HG02981 (cell line): ENCODE measurements around the gene OR52A1.
"Not testable (repeated sequence)": the region's sequence is repeated elsewhere in the genome, so short reads cannot be mapped to it uniquely, and the experiment has no call there.

ENCODE experiments used
- ATAC-seq: cut with Tn5 transposase; IDR thresholded peaks from one replicate; pipeline ENCODE4 v1.9.1; 2021; ENCODE audit warnings: mild to moderate bottlenecking, moderate library complexity; ENCODE audit not compliant: unreplicated experiment

OR52A1 gene

GRCh38 chr11:5154657-5155056 is at the start of gene OR52A1:
Gene OR52A1 (minus strand): TSS chr11:5154757. CDS start chr11:5152369, 2,388 bp downstream.
- no peak for ATAC-seq

DNA sequence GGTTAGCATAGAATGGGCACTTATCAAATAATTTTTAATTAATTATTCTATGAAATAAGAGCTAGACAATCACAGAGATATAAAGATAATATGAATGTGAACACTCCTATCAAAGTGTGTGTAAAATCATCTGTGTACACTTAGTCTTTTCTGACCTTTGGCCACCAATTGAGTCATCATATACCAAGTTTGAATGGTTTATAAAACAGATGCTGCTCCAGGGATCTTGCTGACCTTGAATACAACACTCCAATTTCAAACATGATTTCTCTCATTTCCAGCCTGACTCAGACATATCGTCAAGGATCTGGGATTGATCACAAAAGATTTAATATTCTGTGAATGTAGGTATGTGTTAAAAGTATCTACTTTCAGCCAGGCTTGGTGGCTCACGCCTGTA is 48.8 kb upstream of the OR52A1 start:
- no peak for ATAC-seq

DNA sequence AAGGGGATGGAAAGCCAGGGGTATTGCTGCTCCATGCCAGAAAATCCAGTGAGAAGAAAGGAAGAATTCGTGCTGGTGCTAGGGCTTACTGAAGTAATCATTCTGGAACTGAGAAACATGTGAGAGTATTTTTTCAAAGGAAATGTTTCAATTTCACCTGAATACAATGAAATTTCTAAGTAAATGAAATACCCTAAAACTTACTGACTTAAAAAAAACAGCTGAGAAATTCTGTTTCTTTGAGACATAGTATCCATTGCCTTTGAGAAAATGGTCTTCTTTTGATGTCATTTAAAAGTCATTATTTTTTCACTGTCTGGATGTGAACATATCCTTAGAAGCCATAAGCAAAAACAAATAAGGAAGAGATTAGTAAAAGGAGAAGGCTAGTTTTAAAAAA is 46.0 kb upstream of the OR52A1 start, which contains the start of gene OR51V1:
OR51V1 (minus strand) TSS at position 101 of the 400 bp plus-strand sequence; CDS start at position 101, 0 bp downstream.
- no peak for ATAC-seq

DNA sequence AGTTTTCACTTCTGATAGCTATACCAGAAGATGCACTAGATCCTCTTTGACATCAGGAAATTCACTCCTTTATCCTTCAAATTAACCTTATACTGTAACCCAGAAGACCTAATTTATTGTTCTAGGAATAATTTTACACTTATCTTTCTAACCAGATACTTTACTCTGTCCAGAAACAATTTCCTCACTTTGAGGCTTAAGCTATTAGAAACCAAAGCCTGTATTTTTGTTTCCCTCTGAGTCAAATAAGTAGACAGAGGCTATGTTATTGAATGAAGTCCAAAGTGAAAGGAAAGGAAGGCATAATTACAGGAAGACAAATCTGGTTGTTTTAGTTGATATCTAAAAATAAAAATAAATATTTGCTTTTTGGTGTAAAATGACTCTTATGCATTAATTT is 43.7 kb upstream of the OR52A1 start:
- no peak for ATAC-seq

GRCh38 chr11:5197536-5197935 is 43.0 kb upstream of the OR52A1 start:
- ATAC-seq: no peak

GRCh38 chr11:5196731-5197130 is 42.2 kb upstream of the OR52A1 start:
- ATAC-seq: no peak

DNA sequence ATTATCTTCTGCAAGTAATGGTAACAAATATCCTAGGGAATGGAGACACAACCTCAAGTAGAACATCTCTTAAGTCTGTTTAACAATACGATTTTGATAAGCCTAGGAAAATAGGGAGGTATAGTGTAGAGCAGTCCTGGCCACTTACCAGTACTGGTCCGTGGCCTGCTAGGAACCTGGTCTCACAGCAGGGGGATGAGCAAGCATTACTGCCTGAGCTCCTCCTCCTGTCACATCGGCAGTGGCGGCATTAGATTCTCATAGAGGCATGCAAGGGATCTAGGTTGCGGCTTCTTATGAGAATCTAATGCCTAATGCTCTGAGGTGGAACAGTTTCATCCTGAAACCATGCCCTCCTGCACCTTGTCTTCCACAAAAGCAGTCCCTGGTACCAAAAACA is 41.5 kb upstream of the OR52A1 start:
- no peak for ATAC-seq

DNA sequence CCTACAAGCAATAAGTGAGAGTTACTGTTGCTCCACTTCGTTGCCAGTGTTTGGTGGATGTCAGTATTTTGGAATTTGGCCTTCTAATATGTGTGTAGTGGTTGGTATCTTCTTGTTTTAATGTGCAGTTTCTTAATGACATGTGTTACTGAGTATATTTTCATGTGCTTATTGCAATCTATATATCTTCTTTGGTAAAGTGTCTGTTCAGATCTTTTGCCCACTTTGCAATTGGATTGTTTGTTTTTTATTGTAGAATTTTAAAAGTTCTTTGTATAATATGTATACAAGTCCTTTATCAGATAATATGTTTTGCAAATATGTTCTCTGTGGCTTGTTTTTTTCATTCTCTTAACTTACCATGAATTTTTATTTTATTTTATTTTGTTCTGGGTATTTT is 38.2 kb upstream of the OR52A1 start:
- ATAC-seq: no peak

- no peak for ATAC-seq
Measured at GRCh38 chr11:5188201-5188600, 33.6 kb upstream of the OR52A1 start.

DNA sequence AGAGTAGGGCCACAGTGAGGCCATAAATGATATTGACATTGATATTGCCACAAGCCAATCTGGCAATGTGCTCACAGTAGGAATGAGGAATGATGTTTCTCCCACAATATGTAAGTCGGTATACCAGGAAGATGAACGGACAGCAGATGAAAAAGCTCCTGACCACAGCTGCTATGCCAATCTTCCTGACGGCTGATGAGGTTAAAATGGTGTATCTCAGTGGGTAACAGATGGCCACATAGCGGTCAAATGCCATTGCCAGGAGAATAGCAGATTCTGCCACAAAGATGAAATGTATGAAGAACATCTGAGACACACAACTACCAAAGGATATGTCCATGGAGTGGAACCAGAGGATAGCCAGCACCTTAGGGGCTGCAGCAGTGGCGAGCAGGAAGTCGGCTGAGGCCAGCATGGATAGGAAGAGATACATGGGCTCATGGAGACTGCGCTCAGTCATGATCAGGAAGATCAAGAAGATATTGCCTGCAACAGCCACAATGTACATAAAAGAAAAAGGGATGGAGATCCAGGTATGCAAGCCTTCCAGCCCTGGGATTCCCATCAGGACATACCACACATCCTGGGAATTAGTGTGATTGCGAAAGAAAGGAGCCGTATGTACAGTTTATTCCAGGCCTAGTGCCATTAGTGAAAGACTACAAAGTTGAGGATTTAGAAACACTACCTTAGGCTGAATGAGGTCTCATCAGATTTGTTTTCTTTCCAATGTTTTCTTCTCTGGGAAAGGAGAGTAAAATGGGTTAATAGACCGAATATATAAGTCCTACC is 23.7 kb upstream of the OR52A1 start:
- no peak for ATAC-seq

DNA sequence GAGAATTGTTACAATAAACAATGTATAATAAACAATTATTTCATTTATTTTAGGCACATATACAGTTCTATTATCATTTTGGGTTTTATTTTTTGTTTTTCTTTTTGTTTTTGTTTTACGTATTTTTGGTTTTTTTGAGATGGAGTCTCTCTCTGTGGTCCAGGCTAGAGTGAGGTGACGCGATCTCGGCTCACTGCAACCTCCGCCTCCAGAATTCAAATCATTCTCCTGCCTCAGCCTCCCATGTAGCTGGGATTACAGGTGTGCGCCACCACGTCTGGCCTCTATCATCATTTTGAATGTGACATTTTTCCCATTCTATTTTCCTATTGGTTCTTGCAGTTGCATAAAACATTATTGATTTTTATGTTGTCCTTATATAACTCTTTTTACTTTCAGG is 20.4 kb upstream of the OR52A1 start:
- no peak for ATAC-seq

GRCh38 chr11:5171856-5172255 is 17.3 kb upstream of the OR52A1 start:
- ATAC-seq: no peak

- ATAC-seq: not testable (repeated sequence)
Measured at GRCh38 chr11:5165898-5166297, 11.3 kb upstream of the OR52A1 start.

GRCh38 chr11:5164807-5165206 is 10.2 kb upstream of the OR52A1 start:
- ATAC-seq: not testable (repeated sequence)

DNA sequence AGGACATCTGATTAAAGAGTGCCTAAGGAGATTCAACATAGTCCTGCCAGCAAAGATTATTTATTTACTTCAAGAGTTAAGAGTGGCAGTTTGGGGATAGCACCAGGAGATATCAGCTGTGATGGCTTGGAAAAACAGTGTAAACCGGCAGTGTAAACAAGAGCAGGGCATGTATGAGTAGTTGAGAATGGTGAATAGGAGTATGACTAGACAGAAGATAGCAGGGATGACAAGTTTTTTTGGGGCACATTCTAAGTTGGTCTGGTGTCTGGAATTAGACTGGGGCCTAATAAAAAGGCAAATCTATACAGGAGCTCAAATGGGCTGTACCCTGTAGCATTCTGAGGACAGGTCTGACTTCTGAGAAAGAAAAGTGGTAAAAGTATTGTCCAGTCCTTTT is 6.5 kb upstream of the OR52A1 start:
- not testable (repeated sequence) for ATAC-seq

DNA sequence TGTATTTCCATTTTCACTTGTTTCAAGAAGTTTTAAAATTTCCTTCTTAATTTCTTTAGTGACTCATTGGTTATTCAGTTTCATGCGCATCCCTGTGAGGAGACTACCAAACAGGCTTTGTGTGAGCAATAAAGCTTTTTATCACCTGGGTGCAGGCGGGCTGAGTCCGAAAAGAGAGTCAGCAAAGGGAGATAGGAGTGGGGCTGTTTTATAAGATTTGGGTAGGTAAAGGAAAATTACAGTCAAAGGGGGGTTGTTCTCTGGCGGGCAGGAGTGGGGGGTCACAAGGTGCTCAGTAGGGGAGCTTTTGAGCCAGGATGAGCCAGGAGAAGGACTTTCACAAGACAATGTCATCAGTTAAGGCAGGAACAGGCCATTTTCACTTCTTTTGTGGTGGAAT is 5.7 kb upstream of the OR52A1 start:
- ATAC-seq: not testable (repeated sequence)

GRCh38 chr11:5159806-5160205 is 5.2 kb upstream of the OR52A1 start:
- no peak for ATAC-seq

DNA sequence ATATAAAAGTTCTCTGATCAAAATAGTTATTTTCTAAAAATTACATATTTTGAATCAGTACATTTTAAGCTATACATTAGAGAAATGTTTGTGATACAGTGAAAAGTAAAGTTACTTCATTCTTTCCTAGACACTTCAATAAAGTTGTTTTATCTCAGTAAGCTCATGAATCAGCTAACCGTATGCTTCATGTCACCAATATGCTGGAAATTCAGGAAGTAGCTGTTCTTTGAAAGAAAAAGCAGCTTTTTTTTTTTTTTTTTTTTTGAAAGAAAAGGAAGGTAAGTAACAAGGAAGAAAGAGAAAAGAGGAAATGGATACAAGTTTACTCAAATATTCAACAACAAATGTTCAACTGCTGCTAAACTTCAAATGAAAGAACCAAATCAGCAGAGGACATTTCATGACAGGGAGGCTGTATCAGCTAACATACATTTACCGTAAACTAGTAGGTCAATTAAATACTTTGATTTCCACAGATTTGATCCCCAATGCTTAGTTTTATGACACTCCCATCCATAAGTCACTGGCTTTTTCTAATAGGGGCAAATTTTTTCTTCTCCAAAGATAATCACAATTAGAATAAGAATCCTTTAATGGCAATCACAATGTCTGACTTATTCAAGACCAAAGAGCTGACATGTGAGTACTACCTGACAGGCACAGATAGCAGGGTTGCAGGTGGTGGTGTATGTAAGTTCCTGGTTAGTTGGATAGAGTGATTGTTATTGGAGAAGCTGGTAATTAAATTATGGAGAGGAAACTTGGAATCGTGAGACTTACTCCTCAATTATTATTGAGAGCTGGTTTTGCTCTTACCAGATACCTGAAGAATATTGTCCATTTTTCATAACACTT is 754 bp downstream of the OR52A1 start:
- ATAC-seq: no peak

GRCh38 chr11:5151713-5152153 is 2.8 kb downstream of the OR52A1 start:
- ATAC-seq: no peak

- ATAC-seq: not testable (repeated sequence)
Measured at GRCh38 chr11:5144206-5144605, 10.4 kb downstream of the OR52A1 start.

DNA sequence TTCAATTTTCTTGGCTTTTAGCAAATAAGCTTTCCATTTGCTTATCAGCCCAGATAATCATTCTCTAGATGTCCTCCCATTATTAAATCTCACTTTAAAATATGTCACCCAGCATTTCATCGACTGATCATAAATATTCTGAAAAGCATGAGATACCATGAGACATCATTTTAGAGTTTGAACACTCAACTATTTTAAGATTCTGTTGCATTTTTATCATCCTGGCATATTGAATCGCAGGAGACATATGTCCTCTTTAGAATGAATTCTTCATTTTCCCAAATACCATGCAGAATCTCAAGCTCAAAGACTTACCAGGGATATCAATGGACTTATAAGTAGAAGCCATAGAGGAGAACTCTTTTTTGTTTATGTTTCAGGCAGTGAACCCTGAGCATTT is 16.6 kb downstream of the OR52A1 start, which contains the start of gene OR52A5:
OR52A5 (minus strand) TSS at position 361 of the 400 bp plus-strand sequence. CDS start 5,714 bp downstream, outside the sequence.
- ATAC-seq: no peak

- ATAC-seq: no peak
Measured at GRCh38 chr11:5137014-5137413, 17.5 kb downstream of the OR52A1 start.
